Panc1 (cell line): ENCODE data around the gene FBXL22. TPM values are rescaled to one million over a fixed set of nuclear protein-coding genes. Genes with fewer than 3 reads are reported as not detected.

Experiments
- ATAC-seq: fragments of 200-7000 bp; cut with Tn5 transposase; 2 replicates; pipeline ENCODE4 v1.9.1; 2020; ENCODE audit warnings: mild to moderate bottlenecking, moderate library complexity
- BruUV-seq: library from RNA; stranded (reverse); fragments of 400-500 nt; replicated peaks from 2 replicates; lab custom pipeline; 2021; lab: Mats Ljungman, UMichigan
- CTCF ChIA-PET: fragments of 300-600 bp; sonication (Branson Sonifier 250); formaldehyde crosslinking; loops from one replicate; lab custom pipeline; 2022; ENCODE audit warnings: antibody characterized with exemption; lab: Charles Lee
- POLR2A ChIA-PET: fragments of 300-600 bp; sonication (Branson Sonifier 250); formaldehyde crosslinking; loops from one replicate; lab custom pipeline; 2022; ENCODE audit warnings: antibody characterized with exemption; lab: Charles Lee
- DNase-seq: peaks from one replicate; pipeline ENCODE4 v3.0.0-alpha.2; 2010; ENCODE audit warnings: low read depth, low spot score
- H3K27ac ChIP-seq: 2 replicates; pipeline ENCODE4 v1.5.1; 2011; ENCODE audit warnings: mild to moderate bottlenecking, low read length, inconsistent platforms
- H3K27me3 ChIP-seq: fragments of 200-500 bp; sonication (Bioruptor generic); 2 replicates; pipeline ENCODE4 v1.6.0; 2014; ENCODE audit warnings: low read length, inconsistent platforms; ENCODE audit not compliant: control insufficient read depth, insufficient read depth
- H3K36me3 ChIP-seq: fragments of 200-500 bp; sonication (Bioruptor generic); 2 replicates; pipeline ENCODE4 v1.5.1; 2014; ENCODE audit warnings: inconsistent platforms, mild to moderate bottlenecking, low read length, moderate library complexity; ENCODE audit not compliant: control insufficient read depth, insufficient read depth
- H3K4me1 ChIP-seq: 2 replicates; pipeline ENCODE4 v1.5.1; 2011; ENCODE audit warnings: inconsistent platforms, mild to moderate bottlenecking, low read length, moderate library complexity; ENCODE audit not compliant: control insufficient read depth, insufficient read depth
- H3K4me3 ChIP-seq, 2 experiments: 2 replicates each; pipeline ENCODE4 v1.5.1; 2011 to 2012; ENCODE audit warnings: low read depth in 2 of 2, low read length in 2 of 2, mild to moderate bottlenecking in 2 of 2, inconsistent platforms in 1 of 2, moderate library complexity in 1 of 2
- H3K9me3 ChIP-seq: fragments of 200-500 bp; sonication (Bioruptor generic); 2 replicates; pipeline ENCODE4 v1.5.1; 2014; ENCODE audit warnings: low read depth, mild to moderate bottlenecking, inconsistent platforms, low read length, moderate library complexity; ENCODE audit not compliant: control insufficient read depth, insufficient read depth
- POLR2AphosphoS5 ChIP-seq: IDR thresholded peaks from 2 replicates; pipeline ENCODE4 v1.6.1; 2012; ENCODE audit warnings: mild to moderate bottlenecking, low read depth, low read length, moderate library complexity
- SIN3A ChIP-seq: IDR thresholded peaks from 2 replicates; pipeline ENCODE4 v1.6.1; 2012; ENCODE audit warnings: low read depth, mild to moderate bottlenecking, low read length, moderate library complexity, borderline replicate concordance; ENCODE audit not compliant: insufficient read depth
- TCF7L2 ChIP-seq: IDR thresholded peaks from 2 replicates; pipeline ENCODE4 v1.6.1; 2011; ENCODE audit warnings: mild to moderate bottlenecking, low read depth, low read length, inconsistent platforms
- in situ Hi-C: cut with HindIII; loops from 2 replicates; pipeline ENCODE4 v1.10.0; 2016; ENCODE audit warnings: low sequenced_read_pairs, low pct_unique_long_range_greater_than_20kb
- intact Hi-C: fragments of 100-400 bp; cut with micrococcal nuclease; formaldehyde crosslinking; loops from one replicate; pipeline ENCODE4 v1.10.0; 2022; ENCODE audit not compliant: unreplicated experiment
- total RNA-seq: library from RNA; stranded (reverse); gene quantifications from one replicate; pipeline ENCODE4 v1.2.1, GENCODE V29; 2021; ENCODE audit not compliant: unreplicated experiment
- TF ChIP-seq, protein P1 (sequence below), 2 experiments: IDR thresholded peaks; 2 replicates each; pipeline ENCODE4 v1.6.1; 2011 to 2012; ENCODE audit warnings: low read depth in 2 of 2, control low read depth in 1 of 2, low read length in 1 of 2, mild to moderate bottlenecking in 1 of 2, moderate library complexity in 1 of 2; ENCODE audit not compliant: insufficient read depth in 1 of 2
- TF ChIP-seq, protein P2 (sequence below): fragments of 450-650 bp; IDR thresholded peaks from 2 replicates; pipeline ENCODE4 v1.5.1; 2017; ENCODE audit warnings: mild to moderate bottlenecking

FBXL22 gene
- total RNA-seq, 1 experiment from 2014 or later: 0.54 TPM

DNA sequence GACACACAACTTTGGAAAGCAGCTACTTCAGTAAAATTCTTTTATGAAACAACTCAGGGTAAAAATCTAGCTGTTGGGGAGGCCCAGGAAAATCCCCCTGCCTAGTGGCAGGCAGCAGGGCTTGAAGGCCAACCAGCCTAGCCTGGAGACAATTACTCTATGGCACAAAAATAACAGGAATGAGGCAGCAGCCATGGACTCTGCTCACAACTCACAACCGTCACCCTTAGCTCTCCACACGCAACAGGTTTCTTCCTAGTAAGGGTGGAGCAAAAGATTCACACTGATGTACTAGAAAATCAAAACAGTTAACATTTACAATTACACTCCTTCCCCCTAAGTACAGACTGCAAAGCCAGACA is 530 bp upstream of the FBXL22 start:
- intact Hi-C loops (loop anchor here (5.0 kb wide), 1 partner anchor 129 kb away; no protein-coding TSS in a partner anchor), in situ Hi-C loops (no loop called here)
- DNase-seq: no peak
- Histone ChIP-seq H3K27me3 (no peaks in the 10 kb centered on the region), H3K4me1 (peaks cover 12% of the 10 kb centered on the region), H3K4me3 (no peak overlapping the region), H3K36me3 (peaks cover 4% of the 10 kb centered on the region; the same call in 1 of the 2 replicates), H3K9me3 (no peaks in the 10 kb centered on the region), H3K27ac (no peak overlapping the region)
- ATAC-seq: no peak
- ChIA-PET CTCF (no interaction called here), POLR2A (no interaction called here)
- BruUV-seq: no TSS peak
- TF ChIP-seq SIN3A (no peak), POLR2AphosphoS5 (no peak)
- TF ChIP-seq, protein P1, sequence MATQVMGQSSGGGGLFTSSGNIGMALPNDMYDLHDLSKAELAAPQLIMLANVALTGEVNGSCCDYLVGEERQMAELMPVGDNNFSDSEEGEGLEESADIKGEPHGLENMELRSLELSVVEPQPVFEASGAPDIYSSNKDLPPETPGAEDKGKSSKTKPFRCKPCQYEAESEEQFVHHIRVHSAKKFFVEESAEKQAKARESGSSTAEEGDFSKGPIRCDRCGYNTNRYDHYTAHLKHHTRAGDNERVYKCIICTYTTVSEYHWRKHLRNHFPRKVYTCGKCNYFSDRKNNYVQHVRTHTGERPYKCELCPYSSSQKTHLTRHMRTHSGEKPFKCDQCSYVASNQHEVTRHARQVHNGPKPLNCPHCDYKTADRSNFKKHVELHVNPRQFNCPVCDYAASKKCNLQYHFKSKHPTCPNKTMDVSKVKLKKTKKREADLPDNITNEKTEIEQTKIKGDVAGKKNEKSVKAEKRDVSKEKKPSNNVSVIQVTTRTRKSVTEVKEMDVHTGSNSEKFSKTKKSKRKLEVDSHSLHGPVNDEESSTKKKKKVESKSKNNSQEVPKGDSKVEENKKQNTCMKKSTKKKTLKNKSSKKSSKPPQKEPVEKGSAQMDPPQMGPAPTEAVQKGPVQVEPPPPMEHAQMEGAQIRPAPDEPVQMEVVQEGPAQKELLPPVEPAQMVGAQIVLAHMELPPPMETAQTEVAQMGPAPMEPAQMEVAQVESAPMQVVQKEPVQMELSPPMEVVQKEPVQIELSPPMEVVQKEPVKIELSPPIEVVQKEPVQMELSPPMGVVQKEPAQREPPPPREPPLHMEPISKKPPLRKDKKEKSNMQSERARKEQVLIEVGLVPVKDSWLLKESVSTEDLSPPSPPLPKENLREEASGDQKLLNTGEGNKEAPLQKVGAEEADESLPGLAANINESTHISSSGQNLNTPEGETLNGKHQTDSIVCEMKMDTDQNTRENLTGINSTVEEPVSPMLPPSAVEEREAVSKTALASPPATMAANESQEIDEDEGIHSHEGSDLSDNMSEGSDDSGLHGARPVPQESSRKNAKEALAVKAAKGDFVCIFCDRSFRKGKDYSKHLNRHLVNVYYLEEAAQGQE (IDR thresholded peaks at IDR 0.05; ENCODE audit: insufficient read depth in 1 of 2, low read depth in 2 of 2, low read length in 1 of 2): no peak

DNA sequence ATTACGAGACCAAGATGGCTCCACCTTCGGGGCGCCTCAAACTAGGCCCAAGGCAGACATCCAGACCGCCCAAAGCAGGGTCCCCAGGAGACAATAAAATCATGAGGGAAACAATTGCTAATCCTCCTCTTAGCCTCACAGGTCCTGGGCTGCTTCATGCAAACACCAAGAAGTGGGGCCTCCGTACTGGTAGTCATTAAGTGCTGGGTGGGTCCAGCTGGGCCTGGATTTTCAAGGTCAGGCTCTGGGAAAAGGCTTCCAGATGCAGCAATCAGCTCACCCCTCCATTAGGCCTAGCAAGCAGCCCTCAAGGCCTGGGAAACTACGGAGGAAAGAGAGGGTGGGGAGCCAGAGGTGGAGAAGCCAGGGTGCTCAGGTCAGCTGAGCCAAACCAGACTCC is 634 bp downstream of the FBXL22 start:
- TF ChIP-seq POLR2AphosphoS5: no peak
- TF ChIP-seq TCF7L2: no peak
- no peak for TF ChIP-seq SIN3A
- TF ChIP-seq, protein P1 (IDR thresholded peaks at IDR 0.05; ENCODE audit: insufficient read depth in 1 of 2, low read depth in 2 of 2, low read length in 1 of 2): no peak
- TF ChIP-seq, protein P2, sequence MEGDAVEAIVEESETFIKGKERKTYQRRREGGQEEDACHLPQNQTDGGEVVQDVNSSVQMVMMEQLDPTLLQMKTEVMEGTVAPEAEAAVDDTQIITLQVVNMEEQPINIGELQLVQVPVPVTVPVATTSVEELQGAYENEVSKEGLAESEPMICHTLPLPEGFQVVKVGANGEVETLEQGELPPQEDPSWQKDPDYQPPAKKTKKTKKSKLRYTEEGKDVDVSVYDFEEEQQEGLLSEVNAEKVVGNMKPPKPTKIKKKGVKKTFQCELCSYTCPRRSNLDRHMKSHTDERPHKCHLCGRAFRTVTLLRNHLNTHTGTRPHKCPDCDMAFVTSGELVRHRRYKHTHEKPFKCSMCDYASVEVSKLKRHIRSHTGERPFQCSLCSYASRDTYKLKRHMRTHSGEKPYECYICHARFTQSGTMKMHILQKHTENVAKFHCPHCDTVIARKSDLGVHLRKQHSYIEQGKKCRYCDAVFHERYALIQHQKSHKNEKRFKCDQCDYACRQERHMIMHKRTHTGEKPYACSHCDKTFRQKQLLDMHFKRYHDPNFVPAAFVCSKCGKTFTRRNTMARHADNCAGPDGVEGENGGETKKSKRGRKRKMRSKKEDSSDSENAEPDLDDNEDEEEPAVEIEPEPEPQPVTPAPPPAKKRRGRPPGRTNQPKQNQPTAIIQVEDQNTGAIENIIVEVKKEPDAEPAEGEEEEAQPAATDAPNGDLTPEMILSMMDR: no peak
- peaks cover 16% of the 10 kb centered on the region for H3K4me1 ChIP-seq
- intact Hi-C loops: loop anchor here (5.0 kb wide), 1 partner anchor 131 kb away; no protein-coding TSS in a partner anchor
- no peak for DNase-seq
- POLR2A ChIA-PET: no interaction called here
- H3K4me3 ChIP-seq: no peak overlapping the region
- no peaks in the 10 kb centered on the region for H3K27me3 ChIP-seq
- H3K36me3 ChIP-seq: peaks cover 4% of the 10 kb centered on the region; the same call in 1 of the 2 replicates
- CTCF ChIA-PET: no interaction called here
- in situ Hi-C loops: no loop called here
- no peak for ATAC-seq
- H3K27ac ChIP-seq: no peak overlapping the region
- no TSS peak for BruUV-seq
- no peaks in the 10 kb centered on the region for H3K9me3 ChIP-seq
